Smooth muscle cell (in vitro differentiated cells): ENCODE results near the gene PHF2. TPM values are rescaled to one million over a fixed set of nuclear protein-coding genes. Genes with fewer than 3 reads are reported as not detected.

Experiments
- DNase-seq: peaks from one replicate; lab custom pipeline; 2025; ENCODE audit not compliant: unreplicated experiment; lab: John Stamatoyannopoulos, UW
- H2AFZ ChIP-seq: fragments of 200-600 bp; sonication (generic); 2 replicates; pipeline ENCODE4 v1.6.0; 2016; ENCODE audit warnings: antibody characterized with exemption, low read depth, mild to moderate bottlenecking
- H3F3A ChIP-seq: fragments of 200-600 bp; sonication (generic); 2 replicates; pipeline ENCODE4 v1.6.0; 2017; ENCODE audit warnings: antibody characterized with exemption, low read depth
- H3K27ac ChIP-seq: fragments of 200-600 bp; sonication (generic); 2 replicates; pipeline ENCODE4 v1.5.1; 2016; ENCODE audit warnings: low read depth, mild to moderate bottlenecking
- H3K27me3 ChIP-seq: fragments of 200-600 bp; sonication (generic); 2 replicates; pipeline ENCODE4 v1.6.1; 2016; ENCODE audit warnings: low read depth, mild to moderate bottlenecking
- H3K36me3 ChIP-seq: fragments of 200-600 bp; sonication (generic); 2 replicates; pipeline ENCODE4 v1.5.1; 2016; ENCODE audit warnings: low read depth
- H3K4me1 ChIP-seq: fragments of 200-600 bp; sonication (generic); 2 replicates; pipeline ENCODE4 v1.5.1; 2016; ENCODE audit warnings: low read depth
- H3K4me2 ChIP-seq: fragments of 200-600 bp; sonication (generic); 2 replicates; pipeline ENCODE4 v1.6.0; 2016; ENCODE audit warnings: mild to moderate bottlenecking
- H3K4me3 ChIP-seq: fragments of 200-600 bp; sonication (generic); 2 replicates; pipeline ENCODE4 v1.5.1; 2016; ENCODE audit warnings: mild to moderate bottlenecking
- H3K79me2 ChIP-seq: fragments of 200-600 bp; sonication (generic); 2 replicates; pipeline ENCODE4 v1.6.0; 2016; ENCODE audit warnings: low read depth, mild to moderate bottlenecking
- H3K9ac ChIP-seq: fragments of 200-600 bp; sonication (generic); 2 replicates; pipeline ENCODE4 v1.6.0; 2016; ENCODE audit warnings: low read depth
- H3K9me3 ChIP-seq: fragments of 200-600 bp; sonication (generic); replicated peaks from 2 replicates; pipeline ENCODE4 v1.5.1; 2016; ENCODE audit warnings: low read depth
- H4K20me1 ChIP-seq: fragments of 200-600 bp; sonication (generic); 2 replicates; pipeline ENCODE4 v1.6.0; 2016; ENCODE audit warnings: low read depth
- WGBS: methylation state at CpG from one replicate; pipeline ENCODE4 v1.1.7; 2016; ENCODE audit warnings: low lambda C conversion rate; 5-methylcytosine and 5-hydroxymethylcytosine counted together
- polyA plus RNA-seq: library from polyadenylated mRNA; unstranded; fragments of >200 nt; fragmentation: Nextera tagmentation; extraction: Ambion mirVana; gene quantifications from 2 replicates; pipeline ENCODE4 v1.2.1, GENCODE V29; 2016
- total RNA-seq: library from RNA; depleted of rRNA; stranded (reverse); fragments of >200 nt; gene quantifications from 2 replicates; pipeline ENCODE4 v1.2.3, GENCODE V29; 2014
- TF ChIP-seq, protein P1 (sequence below): fragments of 200-600 bp; sonication (generic); IDR thresholded peaks from 2 replicates; pipeline ENCODE4 v1.5.1; 2017; ENCODE audit warnings: borderline replicate concordance, mild to moderate bottlenecking, antibody characterized with exemption; ENCODE audit not compliant: insufficient read depth, poor library complexity, severe bottlenecking

PHF2 gene
- total and polyA plus RNA-seq, 2 experiments from 2014 or later, result 11.1 to 18.3 TPM

DNA sequence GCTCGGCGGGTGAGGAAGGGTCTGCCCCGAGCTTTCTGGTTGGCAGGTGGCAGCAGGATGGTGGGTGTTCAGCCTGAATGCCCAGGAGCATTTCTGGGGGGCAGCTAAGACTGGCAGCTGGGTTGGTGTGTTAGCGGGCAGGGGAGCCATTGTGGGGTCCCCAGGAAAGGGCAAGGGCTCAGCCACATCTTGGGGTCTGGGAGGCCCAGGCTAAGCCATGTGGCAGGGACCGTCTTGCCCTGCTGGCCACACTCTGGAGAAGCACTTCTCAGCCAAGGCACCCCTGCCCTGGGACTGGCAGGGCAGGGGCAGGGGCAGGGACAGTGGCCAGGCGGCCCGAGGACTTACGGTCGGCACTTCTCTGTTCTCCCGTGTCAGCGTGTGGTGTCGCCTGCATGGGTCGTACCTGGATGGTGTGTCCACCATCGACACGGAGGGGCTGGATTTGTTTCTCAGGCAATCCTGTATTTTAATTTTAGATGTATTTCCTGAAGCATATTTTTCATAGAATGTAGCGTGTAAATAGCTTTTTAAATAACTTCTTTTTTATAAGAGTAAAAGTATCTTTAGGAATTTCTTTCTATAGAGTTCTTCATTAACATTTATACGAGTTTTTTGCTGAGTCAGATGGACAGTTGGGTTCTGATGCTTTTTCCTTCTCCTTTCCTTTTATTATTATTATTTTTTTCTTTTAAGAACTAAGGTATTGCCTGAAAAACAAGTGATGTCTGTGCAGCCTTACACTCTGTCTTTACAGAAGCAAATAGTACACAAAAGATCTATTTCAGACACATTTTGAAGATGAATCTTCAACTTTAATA lies 102.0 kb downstream of the PHF2 start:
- Histone ChIP-seq H3K9me3 (no peaks in the 10 kb centered on the region), H3K4me3 (no peak overlapping the region), H3K4me2 (no peak overlapping the region), H3K27me3 (no peaks in the 10 kb centered on the region), H3K36me3 (no peaks in the 10 kb centered on the region), H4K20me1 (no peaks in the 10 kb centered on the region), H3F3A (no peaks in the 10 kb centered on the region), H3K27ac (no peak overlapping the region), H3K4me1 (no peaks in the 10 kb centered on the region), H3K79me2 (no peaks in the 10 kb centered on the region), H2AFZ (no peak overlapping the region), H3K9ac (no peak overlapping the region)
- 97% methylated on average over 17 of the region's 17 CpGs for WGBS
- TF ChIP-seq, protein P1, sequence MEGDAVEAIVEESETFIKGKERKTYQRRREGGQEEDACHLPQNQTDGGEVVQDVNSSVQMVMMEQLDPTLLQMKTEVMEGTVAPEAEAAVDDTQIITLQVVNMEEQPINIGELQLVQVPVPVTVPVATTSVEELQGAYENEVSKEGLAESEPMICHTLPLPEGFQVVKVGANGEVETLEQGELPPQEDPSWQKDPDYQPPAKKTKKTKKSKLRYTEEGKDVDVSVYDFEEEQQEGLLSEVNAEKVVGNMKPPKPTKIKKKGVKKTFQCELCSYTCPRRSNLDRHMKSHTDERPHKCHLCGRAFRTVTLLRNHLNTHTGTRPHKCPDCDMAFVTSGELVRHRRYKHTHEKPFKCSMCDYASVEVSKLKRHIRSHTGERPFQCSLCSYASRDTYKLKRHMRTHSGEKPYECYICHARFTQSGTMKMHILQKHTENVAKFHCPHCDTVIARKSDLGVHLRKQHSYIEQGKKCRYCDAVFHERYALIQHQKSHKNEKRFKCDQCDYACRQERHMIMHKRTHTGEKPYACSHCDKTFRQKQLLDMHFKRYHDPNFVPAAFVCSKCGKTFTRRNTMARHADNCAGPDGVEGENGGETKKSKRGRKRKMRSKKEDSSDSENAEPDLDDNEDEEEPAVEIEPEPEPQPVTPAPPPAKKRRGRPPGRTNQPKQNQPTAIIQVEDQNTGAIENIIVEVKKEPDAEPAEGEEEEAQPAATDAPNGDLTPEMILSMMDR, result no peak
- no peak for DNase-seq

DNA sequence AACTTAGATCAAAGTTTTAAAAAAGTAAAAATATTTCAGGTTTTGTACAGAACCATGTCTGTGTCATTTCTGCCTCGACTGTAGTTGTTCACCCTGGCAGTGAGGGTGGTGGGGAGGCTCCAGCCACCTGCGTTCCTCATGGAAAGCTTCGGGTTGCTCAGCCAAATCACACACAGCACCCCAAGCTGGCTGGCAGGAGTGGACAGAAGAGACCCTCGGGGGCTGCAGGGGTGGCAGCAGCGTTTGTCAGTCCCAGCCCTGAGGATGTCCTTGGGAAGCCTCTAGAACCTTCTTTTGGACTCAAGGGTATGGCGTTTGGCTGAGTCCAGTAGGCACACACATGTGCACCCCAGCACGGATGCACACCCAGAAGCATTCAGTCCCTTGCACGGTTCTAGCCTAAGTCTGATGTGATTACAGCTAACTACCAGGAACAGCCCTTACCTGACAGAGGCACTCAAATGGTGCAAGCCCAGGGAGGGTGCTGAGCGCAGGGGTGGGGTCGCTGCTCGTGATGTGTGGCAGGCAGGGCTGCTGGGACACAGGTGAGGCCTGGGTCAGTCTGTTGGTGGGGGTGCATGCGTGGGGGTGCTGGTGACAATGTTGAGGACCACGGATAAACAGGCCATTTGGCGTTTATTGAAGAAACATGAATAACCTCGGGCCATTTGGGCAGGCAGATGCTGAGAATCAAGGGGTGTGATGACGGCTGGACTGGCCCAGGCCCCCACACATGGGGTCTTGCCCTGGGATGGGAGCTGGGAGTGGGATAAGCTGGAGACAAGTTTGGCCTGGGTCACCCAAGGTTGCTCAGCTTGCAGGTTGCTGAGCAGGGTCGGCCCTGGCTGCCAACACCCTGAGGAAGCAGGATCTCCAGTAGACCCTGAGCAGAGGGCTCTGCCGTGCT lies 103.4 kb downstream of the PHF2 start:
- Histone ChIP-seq H3K4me3 (no peak overlapping the region), H3K27ac (no peak overlapping the region), H3K79me2 (no peaks in the 10 kb centered on the region), H2AFZ (no peak overlapping the region), H3K36me3 (no peaks in the 10 kb centered on the region), H3F3A (no peaks in the 10 kb centered on the region), H3K4me1 (no peaks in the 10 kb centered on the region), H3K9me3 (no peaks in the 10 kb centered on the region), H3K4me2 (no peak overlapping the region), H3K9ac (no peak overlapping the region), H4K20me1 (no peaks in the 10 kb centered on the region), H3K27me3 (no peaks in the 10 kb centered on the region)
- DNase-seq, result no peak
- 92% methylated on average over 18 of the region's 18 CpGs for WGBS
- TF ChIP-seq, protein P1, result no peak

- no peaks in the 10 kb centered on the region for H3K36me3 ChIP-seq
- H3K4me2 ChIP-seq, result no peak overlapping the region
- H3K4me1 ChIP-seq, result no peaks in the 10 kb centered on the region
- H3K9me3 ChIP-seq, result no peaks in the 10 kb centered on the region
- no peaks in the 10 kb centered on the region for H3F3A ChIP-seq
- no peak for DNase-seq
- no peak overlapping the region for H2AFZ ChIP-seq
- TF ChIP-seq, protein P1, result no peak
- no peak overlapping the region for H3K9ac ChIP-seq
- WGBS, result 90% methylated on average over 16 of the region's 16 CpGs
- no peak overlapping the region for H3K27ac ChIP-seq
- H3K79me2 ChIP-seq, result no peaks in the 10 kb centered on the region
- H4K20me1 ChIP-seq, result no peaks in the 10 kb centered on the region
- no peaks in the 10 kb centered on the region for H3K27me3 ChIP-seq
- H3K4me3 ChIP-seq, result no peak overlapping the region
These were observed 104.3 kb downstream of the PHF2 start for GRCh38 chr9:93680443-93681268.
